Upper lobe of left lung (tissue), 4 donors: Measurements from ENCODE around the gene TNFRSF18.

Experiments used
- EP300 ChIP-seq, 4 donors: sonication (generic); formaldehyde crosslinking; IDR thresholded peaks; one replicate each; pipeline ENCODE4 v1.5.1; 2017; ENCODE audit warnings: antibody characterized with exemption in 4 of 4, control low read depth in 2 of 4
- POLR2A ChIP-seq, 4 donors: fragments of 450-650 bp; IDR thresholded peaks; one replicate each; pipeline ENCODE4 v1.5.1; 2016 to 2017; ENCODE audit warnings: antibody characterized with exemption in 4 of 4, mild to moderate bottlenecking in 2 of 4
- TF ChIP-seq, protein P1 (sequence below), 6 experiments: fragments of 450-650 bp in 4 of 6; fragments of 200-600 bp in 2 of 6; sonication (generic) in 2 of 6; IDR thresholded peaks; one replicate each; pipeline ENCODE4 v1.5.1; 2016 to 2019; ENCODE audit warnings: antibody characterized with exemption in 6 of 6

- TF ChIP-seq, protein P1, sequence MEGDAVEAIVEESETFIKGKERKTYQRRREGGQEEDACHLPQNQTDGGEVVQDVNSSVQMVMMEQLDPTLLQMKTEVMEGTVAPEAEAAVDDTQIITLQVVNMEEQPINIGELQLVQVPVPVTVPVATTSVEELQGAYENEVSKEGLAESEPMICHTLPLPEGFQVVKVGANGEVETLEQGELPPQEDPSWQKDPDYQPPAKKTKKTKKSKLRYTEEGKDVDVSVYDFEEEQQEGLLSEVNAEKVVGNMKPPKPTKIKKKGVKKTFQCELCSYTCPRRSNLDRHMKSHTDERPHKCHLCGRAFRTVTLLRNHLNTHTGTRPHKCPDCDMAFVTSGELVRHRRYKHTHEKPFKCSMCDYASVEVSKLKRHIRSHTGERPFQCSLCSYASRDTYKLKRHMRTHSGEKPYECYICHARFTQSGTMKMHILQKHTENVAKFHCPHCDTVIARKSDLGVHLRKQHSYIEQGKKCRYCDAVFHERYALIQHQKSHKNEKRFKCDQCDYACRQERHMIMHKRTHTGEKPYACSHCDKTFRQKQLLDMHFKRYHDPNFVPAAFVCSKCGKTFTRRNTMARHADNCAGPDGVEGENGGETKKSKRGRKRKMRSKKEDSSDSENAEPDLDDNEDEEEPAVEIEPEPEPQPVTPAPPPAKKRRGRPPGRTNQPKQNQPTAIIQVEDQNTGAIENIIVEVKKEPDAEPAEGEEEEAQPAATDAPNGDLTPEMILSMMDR (IDR thresholded peaks at IDR 0.05), result no peak
- no peak for TF ChIP-seq POLR2A (IDR thresholded peaks at IDR 0.05)
- no peak for TF ChIP-seq EP300 (IDR thresholded peaks at IDR 0.05)
These were observed 29.5 kb downstream of the TNFRSF18 start for GRCh38 chr1:1176931-1177330.
